ENCODE measurements around the gene KANSL1.

Gene KANSL1

DNA sequence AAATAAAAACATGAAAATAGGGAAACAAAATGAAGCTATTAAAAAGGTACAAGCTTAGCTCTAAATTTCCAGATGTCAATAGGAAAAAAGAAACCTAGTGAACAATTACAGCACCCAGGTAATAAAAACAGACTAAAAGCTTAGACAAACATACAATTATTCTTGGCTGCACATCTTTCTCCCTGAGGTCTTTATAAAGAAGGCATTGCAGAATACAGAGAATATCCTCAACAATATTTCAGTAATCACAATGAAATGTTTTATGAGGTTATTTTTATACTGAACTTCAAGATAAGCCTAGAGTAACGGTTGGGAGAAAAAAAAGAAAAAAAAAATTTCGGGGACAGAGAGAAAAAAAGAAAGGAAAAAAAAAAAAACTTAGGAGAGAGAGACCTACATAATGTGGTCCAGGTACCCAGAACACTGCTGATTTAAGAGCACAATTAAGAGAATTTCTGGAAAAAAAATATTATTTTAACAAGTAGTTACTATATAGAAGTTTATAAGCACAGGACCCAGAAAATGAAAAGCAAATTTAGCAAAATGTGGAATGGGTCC is 26.5 kb downstream of the KANSL1 start:
- no peak for DNase-seq

DNA sequence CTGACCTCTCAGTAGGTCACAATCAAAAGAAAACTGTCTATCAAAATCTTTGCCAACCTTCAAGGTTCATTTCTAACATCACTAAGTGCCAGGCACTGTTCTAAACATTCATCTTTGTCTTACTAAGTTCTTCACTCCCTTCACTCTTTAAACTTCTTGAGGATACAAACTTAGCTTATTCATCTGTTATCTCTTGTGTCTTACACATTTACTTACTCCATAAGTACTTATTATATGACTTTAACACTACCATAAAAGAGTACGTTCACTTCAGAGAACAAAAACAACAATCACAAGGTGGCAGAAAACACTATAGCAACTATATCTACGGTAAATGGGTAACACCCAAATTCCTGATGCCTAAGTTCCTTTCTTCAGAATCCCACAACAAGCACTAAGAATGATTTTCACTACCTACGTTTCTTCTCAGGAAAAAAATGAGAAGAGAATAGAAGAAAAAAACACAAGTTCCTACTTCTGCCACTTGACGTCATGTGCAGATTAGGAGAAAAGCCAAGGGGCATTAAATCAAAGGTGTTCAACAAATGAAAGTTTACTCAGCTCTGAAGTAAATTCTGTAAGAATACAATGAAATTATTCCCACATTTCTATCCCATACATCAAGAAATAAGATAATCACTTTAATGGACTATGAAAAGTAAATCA is 29.2 kb downstream of the KANSL1 start:
- DNase-seq, result no peak

DNA sequence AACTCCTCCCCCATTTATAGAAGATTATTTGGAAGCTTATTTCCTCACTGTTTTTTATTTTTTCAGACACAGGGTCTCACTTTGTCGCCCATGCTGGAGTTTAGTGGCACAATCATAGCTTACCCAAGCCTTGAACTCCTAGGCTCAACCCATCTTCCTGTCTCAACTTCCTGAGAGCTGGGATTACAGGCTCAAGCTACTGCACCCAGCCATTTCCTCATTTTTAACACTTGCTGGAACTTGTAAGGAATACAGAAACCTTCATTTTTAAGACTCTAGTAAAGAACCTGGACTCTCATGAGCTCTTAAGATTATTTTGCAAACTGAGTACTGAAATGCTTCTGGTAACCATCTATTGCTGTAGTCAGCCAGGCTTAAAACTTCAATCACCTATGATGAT is 29.9 kb downstream of the KANSL1 start:
- DNase-seq, result no peak

DNA sequence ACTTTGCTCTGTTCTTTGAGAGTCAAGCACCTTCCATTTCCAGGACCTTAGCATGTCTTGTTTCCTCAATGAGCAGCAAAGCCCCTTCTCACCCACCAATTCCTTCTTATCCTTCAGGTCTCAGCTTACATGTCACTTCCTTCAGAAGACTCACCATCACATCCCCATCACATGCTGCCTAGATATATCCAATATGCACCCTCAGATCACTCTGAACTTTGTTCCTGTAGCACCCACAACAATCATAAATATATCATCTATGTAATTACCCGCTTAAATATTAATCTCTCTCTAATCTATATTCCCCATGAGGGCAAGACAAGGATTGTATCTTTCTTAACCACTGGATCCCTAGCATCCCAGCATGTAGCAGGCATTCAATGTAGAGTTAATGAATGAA is 30.4 kb downstream of the KANSL1 start:
- DNase-seq, result no peak

- no peak for DNase-seq
Observed at GRCh38 chr17:46160169-46160568, 33.1 kb downstream of the KANSL1 start.

DNA sequence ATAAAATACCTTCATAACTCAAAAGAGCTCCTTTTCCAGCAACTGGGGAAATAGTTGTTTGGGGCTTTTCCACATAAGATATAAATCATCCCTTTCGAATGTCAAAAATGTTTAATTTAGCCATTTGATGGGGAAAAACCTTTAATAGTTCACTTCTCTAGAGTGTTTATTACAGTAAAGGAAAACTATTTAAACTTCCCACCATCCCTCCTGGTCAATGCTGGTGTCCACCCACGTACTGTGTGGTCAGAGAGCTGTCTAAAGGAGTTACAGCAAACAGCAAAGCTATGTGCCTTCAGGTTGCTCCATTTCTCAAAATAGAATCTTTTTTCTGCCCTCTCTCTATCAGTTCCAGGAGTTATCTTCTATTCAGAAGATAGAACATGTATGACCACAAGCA is 33.5 kb downstream of the KANSL1 start:
- no peak for DNase-seq

DNA sequence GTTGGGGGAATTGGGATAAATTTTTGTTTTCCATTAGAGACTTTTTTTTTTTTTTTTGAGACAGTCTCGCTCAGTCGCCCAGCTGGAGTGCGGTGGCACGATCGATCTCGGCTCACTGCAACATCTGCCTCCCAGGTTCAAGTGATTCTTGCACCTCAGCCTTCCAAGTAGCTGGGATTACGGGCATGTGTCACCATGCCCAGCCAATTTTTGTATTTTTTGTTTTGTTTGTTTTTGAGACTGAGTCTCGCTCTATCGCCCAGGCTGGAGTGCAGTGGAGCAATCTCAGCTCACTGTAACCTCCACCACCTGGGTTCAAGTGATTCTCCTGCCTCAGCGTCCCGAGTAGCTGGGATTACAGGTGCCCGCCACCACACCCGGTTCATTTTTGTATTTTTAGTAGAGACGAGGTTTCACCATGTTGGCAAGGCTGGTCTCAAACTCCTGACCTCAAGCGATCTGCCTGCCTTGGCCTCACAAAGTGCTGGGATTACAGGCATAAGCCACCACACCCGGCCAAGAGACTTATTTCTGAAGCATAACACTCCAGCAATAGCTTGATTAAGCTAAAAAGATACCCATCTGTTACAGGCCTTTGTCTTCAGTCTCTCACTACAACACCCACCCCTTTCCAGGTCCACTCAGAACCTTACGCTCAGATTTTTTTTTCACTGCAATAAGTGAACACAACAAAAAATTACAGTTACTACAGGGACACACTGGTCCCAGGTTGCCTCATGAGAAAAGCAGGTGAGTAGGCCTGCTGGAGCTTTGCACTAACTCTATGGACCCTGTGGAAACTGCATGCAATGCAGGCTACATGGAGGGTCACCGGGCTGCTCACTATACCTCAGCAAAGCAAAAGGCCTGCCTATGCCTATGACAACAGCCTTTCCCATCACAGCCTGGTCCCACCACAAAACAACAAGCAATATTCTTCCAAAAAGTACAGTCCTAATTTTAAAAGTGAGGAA is 34.6 kb downstream of the KANSL1 start:
- peak; percentile 80 for DNase-seq

DNA sequence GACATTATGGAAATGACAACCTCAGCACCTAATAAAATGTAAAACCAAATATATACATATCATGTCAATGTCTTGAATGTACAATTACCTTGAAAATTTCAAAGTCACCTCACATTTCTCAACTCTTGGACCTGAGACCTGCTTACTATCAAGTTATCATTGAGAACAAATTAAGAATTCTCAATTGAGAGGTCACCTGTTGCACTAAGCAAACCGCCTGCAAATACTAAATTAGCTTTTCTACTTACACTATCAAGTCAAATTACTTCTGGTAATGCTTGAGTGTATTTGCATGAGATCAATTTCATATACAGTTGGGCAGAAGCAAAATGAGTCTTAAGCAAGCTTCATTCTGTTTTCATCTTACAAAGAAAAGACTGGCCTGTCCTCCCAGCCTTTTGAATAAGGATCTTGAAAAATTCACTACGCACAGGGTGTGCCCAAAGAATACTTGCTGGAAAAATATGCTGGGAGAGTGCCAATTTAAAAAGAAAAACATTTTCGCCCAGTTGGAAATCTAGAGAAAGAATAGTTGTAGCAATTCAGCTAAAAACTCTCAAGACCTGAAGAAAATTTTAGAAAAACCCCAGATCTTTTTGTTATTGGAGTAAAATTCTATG is 35.7 kb downstream of the KANSL1 start:
- DNase-seq, result no peak

- DNase-seq, result no peak
Observed at GRCh38 chr17:46154151-46154816, 38.9 kb downstream of the KANSL1 start.

GRCh38 chr17:46152423-46152822 is 40.8 kb downstream of the KANSL1 start:
- no peak for DNase-seq

- DNase-seq, result no peak
Observed at GRCh38 chr17:46151762-46152161, 41.5 kb downstream of the KANSL1 start.

- no peak for DNase-seq
Observed at GRCh38 chr17:46150216-46150963, 42.8 kb downstream of the KANSL1 start.

DNA sequence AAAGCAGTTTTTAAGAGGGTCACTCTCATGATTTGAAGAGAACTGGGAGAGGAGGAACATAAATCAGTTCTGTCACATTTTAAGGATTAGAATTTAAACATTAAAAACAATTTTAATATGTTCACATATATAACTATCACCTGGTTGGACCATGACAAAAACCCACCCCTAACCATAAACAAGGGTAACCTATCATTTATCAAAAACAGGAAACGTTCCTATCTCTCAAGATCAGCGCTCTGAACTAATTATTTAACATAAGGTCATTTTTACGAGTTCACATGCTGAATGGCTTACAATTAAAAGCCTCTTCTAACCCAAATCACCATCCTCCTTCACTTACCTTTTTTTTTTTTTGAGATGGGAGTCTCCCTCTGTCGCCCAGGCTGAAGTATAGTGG is 45.0 kb downstream of the KANSL1 start:
- no peak for DNase-seq

DNA sequence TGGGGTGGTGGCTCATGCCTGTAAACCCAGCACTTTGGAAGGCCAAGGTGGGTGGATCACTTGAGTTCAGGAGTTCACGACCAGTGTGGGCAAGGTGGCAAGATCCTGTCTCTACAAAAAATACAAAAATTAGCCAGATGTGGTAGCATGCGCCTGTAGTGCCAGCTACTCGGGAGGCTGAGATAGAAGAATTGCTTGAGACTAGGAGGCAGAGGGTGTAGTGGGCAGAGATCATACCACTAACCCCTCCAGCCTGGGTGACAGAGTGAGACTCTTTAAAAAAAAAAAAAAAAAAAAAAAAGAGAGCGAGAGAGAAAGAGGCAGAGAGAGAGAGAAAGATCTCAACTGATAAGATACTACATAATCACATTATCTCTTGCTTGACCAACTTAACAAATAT is 45.9 kb downstream of the KANSL1 start:
- no peak for DNase-seq

DNA sequence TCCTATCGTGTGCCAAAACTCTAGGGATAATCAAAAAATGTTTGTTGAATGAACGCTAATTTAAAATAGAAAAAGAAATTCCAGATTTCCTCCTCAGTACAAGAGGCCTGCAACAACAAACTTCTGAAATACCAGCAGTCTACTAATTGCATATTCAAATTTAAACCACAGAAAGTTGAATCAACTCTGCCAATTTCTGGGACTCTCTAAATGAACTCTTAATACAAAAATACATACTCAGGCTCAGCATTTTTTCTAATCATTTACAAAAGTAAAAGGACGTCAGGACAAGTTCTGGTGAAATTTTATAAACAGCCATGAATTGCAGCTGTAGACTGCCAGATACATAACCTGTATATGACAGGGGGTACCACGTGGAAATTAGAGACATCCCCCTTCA is 49.0 kb downstream of the KANSL1 start:
- DNase-seq, result no peak

- DNase-seq, result no peak
Observed at GRCh38 chr17:46143827-46144236, 49.4 kb downstream of the KANSL1 start.

DNA sequence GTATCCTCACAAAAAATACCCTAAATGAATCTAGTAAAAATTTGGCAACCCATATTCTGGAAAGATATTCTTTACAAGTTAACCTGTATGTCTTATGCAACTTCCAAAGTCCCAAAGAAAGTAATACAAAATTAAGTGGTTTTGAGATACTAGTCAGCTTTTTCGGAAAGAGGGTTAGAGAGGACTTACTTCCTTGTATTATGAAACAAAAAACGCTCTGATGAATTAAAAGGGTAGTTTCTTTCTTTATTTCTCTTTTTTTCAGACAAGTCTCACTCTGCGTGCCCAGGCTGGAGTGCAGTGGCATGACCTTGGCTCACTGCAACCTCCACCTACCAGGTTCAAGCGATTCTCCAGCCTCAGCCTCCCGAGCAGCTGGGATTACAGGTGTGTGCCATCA is 51.6 kb downstream of the KANSL1 start:
- no peak for DNase-seq

DNA sequence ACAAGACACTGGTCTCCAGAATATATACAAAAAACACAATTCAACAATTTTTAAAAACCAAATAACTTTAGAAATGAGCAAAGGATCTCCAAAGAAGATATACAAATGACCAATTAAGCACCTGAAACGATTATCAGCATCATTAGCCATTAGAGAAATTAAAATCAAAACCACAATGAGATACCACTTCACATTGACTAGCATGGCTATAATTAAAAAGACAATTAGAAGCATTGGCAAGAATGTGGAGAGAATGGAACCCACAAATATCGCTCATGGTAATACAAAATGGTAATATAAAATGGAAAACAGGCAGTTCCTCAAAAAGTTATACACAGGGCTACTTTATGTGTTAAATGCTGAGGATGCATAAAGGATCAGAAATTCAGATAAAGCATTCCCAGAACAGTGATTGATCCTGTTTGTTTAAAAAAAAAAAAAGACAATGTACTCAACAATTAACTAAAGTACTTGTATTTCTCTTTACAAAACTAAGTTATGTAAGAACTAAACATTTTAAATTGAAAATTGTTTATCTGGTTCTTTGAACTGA is 52.5 kb downstream of the KANSL1 start:
- DNase-seq, result no peak

- DNase-seq, result no peak
Observed at GRCh38 chr17:46139432-46140210, 53.6 kb downstream of the KANSL1 start.

GRCh38 chr17:46138473-46138872 is 54.8 kb downstream of the KANSL1 start:
- DNase-seq, result no peak

- no peak for DNase-seq
Observed at GRCh38 chr17:46136820-46137219, 56.4 kb downstream of the KANSL1 start.
